Skeletal muscle tissue (tissue), 4 donors: Measurements from ENCODE around the gene MARS1. TPM values are rescaled to one million over a fixed set of nuclear protein-coding genes. Genes with fewer than 3 reads are reported as not detected.

ENCODE experiments used
- H3K27ac ChIP-seq: one replicate; pipeline ENCODE4 v1.7.0; 2013; ENCODE audit warnings: mild to moderate bottlenecking, low read depth, low read length, inconsistent platforms
- H3K27me3 ChIP-seq, 3 donors: one replicate each; pipeline ENCODE4 v1.7.0; 2013; ENCODE audit warnings: low read length in 3 of 3; ENCODE audit not compliant: control insufficient read depth in 3 of 3, insufficient read depth in 3 of 3
- H3K36me3 ChIP-seq, 3 donors: one replicate each; pipeline ENCODE4 v1.7.0; 2013; ENCODE audit warnings: low read length in 3 of 3; ENCODE audit not compliant: control insufficient read depth in 3 of 3, insufficient read depth in 3 of 3
- H3K4me1 ChIP-seq, 3 donors: one replicate each; pipeline ENCODE4 v1.7.0; 2013; ENCODE audit warnings: low read length in 3 of 3, mild to moderate bottlenecking in 3 of 3; ENCODE audit not compliant: control insufficient read depth in 3 of 3, insufficient read depth in 3 of 3
- H3K4me3 ChIP-seq, 3 donors: one replicate each; pipeline ENCODE4 v1.7.0; 2013; ENCODE audit warnings: low read length in 3 of 3
- H3K9ac ChIP-seq, 3 donors: one replicate each; pipeline ENCODE4 v1.7.0; 2013; ENCODE audit warnings: low read length in 3 of 3, mild to moderate bottlenecking in 3 of 3, moderate library complexity in 2 of 3, low read depth in 1 of 3
- H3K9me3 ChIP-seq, 3 donors: one replicate each; pipeline ENCODE4 v1.7.0; 2013; ENCODE audit warnings: low read length in 3 of 3; ENCODE audit not compliant: control insufficient read depth in 3 of 3
- total RNA-seq: library from RNA; depleted of rRNA; stranded (reverse); fragments of >200 nt; gene quantifications from one replicate; pipeline ENCODE4 v1.2.3, GENCODE V29; 2014
- donor health status: Osteomylitis.

Gene MARS1
- total RNA-seq, 1 donor from 2014 or later = 68.4 TPM

- H3K9ac ChIP-seq = no peak overlapping the region
- H3K9me3 ChIP-seq = no peaks in the 10 kb centered on the region
- no peaks in the 10 kb centered on the region for H3K36me3 ChIP-seq
- peaks cover 42 to 56% (median 54%) of the 10 kb centered on the region in 3 donors for H3K27me3 ChIP-seq
- H3K4me3 ChIP-seq = no peak overlapping the region
- H3K27ac ChIP-seq = no peak overlapping the region
- peaks cover 10 to 14% (median 10%) of the 10 kb centered on the region in 3 donors for H3K4me1 ChIP-seq
Observed at GRCh38 chr12:57470970-57471656, 16.8 kb upstream of the MARS1 start.

DNA sequence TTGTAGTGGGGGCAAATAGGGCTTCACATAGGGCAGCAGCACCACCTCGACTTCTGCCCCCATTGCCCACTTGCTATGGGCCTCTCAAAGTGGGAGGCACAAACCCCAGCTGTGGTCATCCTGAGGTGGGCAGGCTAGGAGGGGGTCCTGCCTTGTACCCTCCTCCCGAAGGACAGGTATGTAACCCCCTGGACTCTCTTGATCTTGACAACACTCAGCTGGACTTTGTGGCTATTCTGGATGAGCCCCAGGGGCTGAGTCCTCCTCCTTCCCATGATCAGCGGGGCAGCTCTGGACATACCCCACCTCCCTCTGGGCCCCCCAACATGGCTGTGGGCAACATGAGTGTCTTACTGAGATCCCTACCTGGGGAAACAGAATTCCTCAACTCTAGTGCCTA lies 16.2 kb upstream of the MARS1 start:
- H3K27me3 ChIP-seq = peaks cover 46 to 61% (median 59%) of the 10 kb centered on the region in 3 donors
- no peak overlapping the region for H3K27ac ChIP-seq
- H3K4me1 ChIP-seq = peaks cover 10 to 16% (median 13%) of the 10 kb centered on the region in 3 donors
- H3K9ac ChIP-seq = no peak overlapping the region
- H3K36me3 ChIP-seq = no peaks in the 10 kb centered on the region
- H3K4me3 ChIP-seq = no peak overlapping the region
- H3K9me3 ChIP-seq = no peaks in the 10 kb centered on the region

DNA sequence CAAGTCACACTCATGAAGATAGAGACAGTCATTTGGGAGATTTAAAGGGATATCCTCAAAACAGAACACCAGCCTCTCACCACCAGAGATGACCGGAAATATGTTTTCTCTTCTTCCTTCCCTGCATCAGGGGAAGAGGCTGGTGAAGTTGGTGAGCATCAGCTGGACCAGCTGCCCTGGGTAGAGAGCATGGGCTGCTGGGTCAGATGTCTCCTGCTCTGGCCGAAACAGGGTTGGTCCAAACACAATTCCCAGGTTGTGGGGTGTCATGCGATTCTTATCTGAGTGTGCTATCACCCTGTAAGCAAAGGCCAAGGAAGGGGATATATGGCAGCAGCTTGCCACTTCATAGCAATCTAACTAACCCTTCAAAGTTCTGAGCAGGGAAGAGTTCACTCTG lies 15.5 kb upstream of the MARS1 start:
- Histone ChIP-seq H3K4me1 (peaks cover 10 to 16% (median 13%) of the 10 kb centered on the region in 3 donors), H3K27me3 (peaks cover 52 to 67% (median 65%) of the 10 kb centered on the region in 3 donors), H3K9me3 (no peaks in the 10 kb centered on the region), H3K4me3 (no peak overlapping the region), H3K36me3 (no peaks in the 10 kb centered on the region), H3K9ac (no peak overlapping the region), H3K27ac (no peak overlapping the region)

GRCh38 chr12:57473392-57473791 lies 14.5 kb upstream of the MARS1 start:
- Histone ChIP-seq H3K4me3 (no peak overlapping the region), H3K4me1 (peaks cover 10 to 16% (median 13%) of the 10 kb centered on the region in 3 donors), H3K36me3 (no peaks in the 10 kb centered on the region), H3K9me3 (no peaks in the 10 kb centered on the region), H3K9ac (no peak overlapping the region), H3K27ac (no peak overlapping the region), H3K27me3 (peaks cover 50 to 71% (median 67%) of the 10 kb centered on the region in 3 donors)

GRCh38 chr12:57473886-57474285 lies 14.0 kb upstream of the MARS1 start:
- Histone ChIP-seq H3K4me1 (peaks cover 10 to 16% (median 13%) of the 10 kb centered on the region in 3 donors), H3K27me3 (peaks cover 50 to 72% (median 71%) of the 10 kb centered on the region in 3 donors), H3K9me3 (no peaks in the 10 kb centered on the region), H3K4me3 (no peak overlapping the region), H3K36me3 (no peaks in the 10 kb centered on the region), H3K27ac (no peak overlapping the region), H3K9ac (no peak overlapping the region)

GRCh38 chr12:57474430-57474829 lies 13.4 kb upstream of the MARS1 start:
- Histone ChIP-seq H3K9me3 (no peaks in the 10 kb centered on the region), H3K9ac (no peak overlapping the region), H3K27ac (no peak overlapping the region), H3K27me3 (peaks cover 50 to 72% (median 67%) of the 10 kb centered on the region in 3 donors), H3K36me3 (no peaks in the 10 kb centered on the region), H3K4me3 (no peak overlapping the region), H3K4me1 (peaks cover 10 to 16% (median 13%) of the 10 kb centered on the region in 3 donors)

DNA sequence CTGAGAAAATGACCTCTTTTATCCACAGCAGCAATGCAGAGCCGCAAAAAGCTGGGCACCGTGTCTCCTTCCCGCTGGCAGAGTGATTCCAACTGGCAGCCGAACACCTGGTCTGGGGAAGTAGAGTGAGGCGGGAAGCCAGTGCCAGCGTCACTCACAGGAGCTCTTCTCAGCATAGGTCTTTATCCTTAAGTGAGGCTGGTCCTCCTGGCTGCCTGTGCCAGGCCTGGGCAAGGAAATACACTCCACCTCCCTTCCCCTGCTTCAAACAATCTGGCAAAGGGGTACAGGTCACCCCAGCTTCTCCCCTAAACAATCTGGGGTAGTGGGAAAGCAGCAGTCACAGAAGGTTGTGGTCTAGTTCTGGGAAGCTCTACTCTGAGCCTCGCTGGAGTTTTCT lies 13.0 kb upstream of the MARS1 start:
- peak overlapping the region in 1 of 3 donors; percentile 25 for H3K9ac ChIP-seq
- H3K4me3 ChIP-seq = no peak overlapping the region
- H3K9me3 ChIP-seq = no peaks in the 10 kb centered on the region
- peaks cover 50 to 72% (median 65%) of the 10 kb centered on the region in 3 donors for H3K27me3 ChIP-seq
- no peak overlapping the region for H3K27ac ChIP-seq
- H3K4me1 ChIP-seq = peaks cover 10 to 16% (median 13%) of the 10 kb centered on the region in 3 donors
- H3K36me3 ChIP-seq = no peaks in the 10 kb centered on the region

DNA sequence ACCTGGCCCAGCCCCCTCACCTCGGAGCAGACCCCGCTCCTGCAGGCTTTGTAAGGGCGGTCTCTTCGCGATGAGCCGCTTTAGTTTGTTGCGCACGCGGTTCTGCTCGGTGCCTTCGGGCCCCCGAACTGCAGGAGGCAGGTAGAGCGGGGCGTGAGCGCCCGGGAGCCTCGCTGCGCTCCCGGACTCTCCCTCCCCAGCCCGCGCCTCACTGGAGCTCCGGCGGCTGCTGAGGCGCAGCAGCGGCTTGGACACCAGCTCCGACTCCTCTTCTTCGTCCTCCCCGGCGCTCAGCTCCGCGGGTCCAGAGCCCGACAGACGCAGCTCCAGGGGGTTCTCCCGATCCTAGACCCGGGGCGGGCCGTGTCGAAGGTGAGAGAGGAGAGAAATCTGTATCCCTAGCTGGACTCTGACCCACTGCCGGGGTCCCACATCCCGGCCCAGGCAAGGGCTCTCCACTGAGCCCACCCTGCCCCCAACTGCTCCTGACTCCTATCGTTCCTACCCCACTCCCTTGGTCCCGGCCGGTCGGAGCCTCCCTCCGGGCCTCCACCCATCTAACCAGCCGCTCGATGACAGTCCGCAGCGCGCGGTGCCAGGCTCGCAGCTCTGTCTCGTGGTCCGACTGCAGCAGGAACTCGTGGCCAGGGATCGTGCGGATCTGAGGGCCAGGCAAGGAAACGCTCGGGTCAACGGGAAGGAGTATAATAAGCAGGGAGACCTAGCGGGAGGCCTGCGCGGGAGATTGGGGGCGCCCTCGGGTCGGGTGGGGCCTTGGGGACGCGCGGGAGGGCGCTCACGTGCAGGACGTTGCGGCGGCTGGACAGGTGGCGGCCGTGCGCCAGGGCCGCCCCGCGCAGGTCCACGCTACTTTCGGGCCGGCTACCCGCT lies 12.4 kb upstream of the MARS1 start:
- peak overlapping the region; percentile 15 to 70 (median 64) for H3K4me3 ChIP-seq
- no peaks in the 10 kb centered on the region for H3K36me3 ChIP-seq
- peaks cover 50 to 69% (median 59%) of the 10 kb centered on the region in 3 donors for H3K27me3 ChIP-seq
- no peaks in the 10 kb centered on the region for H3K9me3 ChIP-seq
- H3K27ac ChIP-seq = no peak overlapping the region
- H3K4me1 ChIP-seq = peaks cover 10 to 16% (median 13%) of the 10 kb centered on the region in 3 donors
- peak overlapping the region in 1 of 3 donors; percentile 50 for H3K9ac ChIP-seq

DNA sequence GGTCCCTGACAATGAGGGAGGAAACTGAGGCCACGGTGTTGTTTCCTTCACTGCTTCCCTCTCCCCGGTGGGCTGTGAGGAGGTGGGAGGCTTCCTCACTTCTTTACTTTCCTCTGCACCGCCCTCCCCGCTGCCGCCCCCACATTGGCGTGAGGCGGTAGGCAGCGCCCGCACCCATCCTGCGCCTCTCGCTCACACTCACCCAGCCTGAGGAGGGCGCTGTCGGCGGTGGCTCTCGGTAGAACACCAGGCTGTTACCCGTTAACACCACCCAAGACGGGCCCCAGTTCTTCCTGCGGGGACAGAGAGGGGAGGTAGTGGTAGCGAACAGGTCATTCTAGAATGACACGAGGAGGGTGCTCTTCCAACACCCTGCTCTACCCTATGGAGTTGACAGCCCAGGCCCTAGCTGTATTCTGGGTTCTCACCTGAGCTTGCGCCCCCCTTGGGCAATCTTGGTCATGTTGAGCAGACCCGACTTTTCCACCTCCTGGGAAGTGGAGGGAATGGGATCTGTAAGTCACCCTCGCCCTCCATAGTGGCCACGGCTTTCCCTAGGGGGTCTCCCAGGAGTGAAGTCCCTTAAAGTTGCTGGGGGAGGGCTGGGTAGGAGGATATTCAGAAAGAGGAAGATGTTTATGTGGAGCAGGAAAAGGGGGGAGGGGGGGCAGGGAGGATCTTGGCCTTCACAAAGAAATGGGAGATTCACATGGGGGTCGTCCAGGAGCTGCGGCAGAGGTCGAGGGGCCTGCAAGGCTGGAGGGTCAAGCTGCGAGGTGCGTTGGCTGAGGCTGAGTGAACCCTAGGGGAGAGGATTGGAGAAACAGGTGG lies 11.5 kb upstream of the MARS1 start:
- Histone ChIP-seq H3K27me3 (peaks cover 48 to 66% (median 58%) of the 10 kb centered on the region in 3 donors), H3K4me1 (peaks cover 10 to 16% (median 13%) of the 10 kb centered on the region in 3 donors), H3K4me3 (peak overlapping the region; percentile 51 to 70 (median 64)), H3K27ac (no peak overlapping the region), H3K9ac (peak overlapping the region in 1 of 3 donors; percentile 50), H3K9me3 (no peaks in the 10 kb centered on the region), H3K36me3 (no peaks in the 10 kb centered on the region)
